Testis (tissue), 3 donors: ENCODE data around the gene NAB2. TPM values are rescaled to one million over a fixed set of nuclear protein-coding genes. Genes with fewer than 3 reads are reported as not detected.

Experiments used
- DNase-seq: peaks from one replicate; pipeline ENCODE4 v3.0.0-alpha.2; 2019
- H3K27ac ChIP-seq, 2 donors: fragments of 200-600 bp; sonication (generic); one replicate each; pipeline ENCODE4 v1.5.1; 2019
- H3K27me3 ChIP-seq: fragments of 200-600 bp; sonication (generic); one replicate; pipeline ENCODE4 v1.5.1; 2019
- H3K36me3 ChIP-seq: fragments of 200-600 bp; sonication (generic); one replicate; pipeline ENCODE4 v1.5.1; 2017; ENCODE audit warnings: low read depth; ENCODE audit errors: missing control alignments
- H3K4me1 ChIP-seq: fragments of 200-600 bp; sonication (generic); one replicate; pipeline ENCODE4 v1.5.1; 2019
- H3K4me3 ChIP-seq, 2 donors: fragments of 200-600 bp; sonication (generic); one replicate each; pipeline ENCODE4 v1.5.1; 2017 to 2019
- H3K9me3 ChIP-seq: fragments of 200-600 bp; sonication (generic); one replicate; pipeline ENCODE4 v1.5.1; 2017
- POLR2A ChIP-seq: fragments of 450-650 bp; IDR thresholded peaks from one replicate; pipeline ENCODE4 v1.6.1; 2017; ENCODE audit warnings: antibody characterized with exemption, mild to moderate bottlenecking, moderate library complexity
- WGBS, 2 donors: methylation state at CpG; one replicate each; pipeline ENCODE4 v1.1.5; 2018; 5-methylcytosine and 5-hydroxymethylcytosine counted together
- intact Hi-C: fragments of 100-400 bp; cut with DNase I; formaldehyde crosslinking; loops from one replicate; pipeline ENCODE4 v1.15.1; 2023; ENCODE audit warnings: low total_unique reads
- polyA plus RNA-seq: library from polyadenylated mRNA; stranded (reverse); fragments of 350-450 nt; fragmentation: Illumina TruSeq; extraction: RNeasy Lipid Tissue Mini Kit (QIAGEN cat#74804); gene quantifications from one replicate; pipeline ENCODE4 v1.2.3, GENCODE V29; 2014; ENCODE audit warnings: low read depth, low replicate concordance; ENCODE audit not compliant: insufficient read depth
- total RNA-seq, 2 donors: library from RNA; depleted of rRNA; stranded (reverse); fragments of >200 nt; gene quantifications; one replicate each; pipeline ENCODE4 v1.2.3, GENCODE V29; 2016
- TF ChIP-seq, protein P1 (sequence below), 3 experiments: fragments of 450-650 bp in 2 of 3; fragments of 200-600 bp in 1 of 3; sonication (generic) in 1 of 3; IDR thresholded peaks; one replicate each; pipeline ENCODE4 v1.5.1; 2016 to 2019; ENCODE audit warnings: antibody characterized with exemption in 3 of 3, mild to moderate bottlenecking in 2 of 3, moderate library complexity in 1 of 3

The NAB2 gene
- total and polyA plus RNA-seq, 3 donors from 2014 or later, result 31.4 to 59.5 (median 45.7) TPM

DNA sequence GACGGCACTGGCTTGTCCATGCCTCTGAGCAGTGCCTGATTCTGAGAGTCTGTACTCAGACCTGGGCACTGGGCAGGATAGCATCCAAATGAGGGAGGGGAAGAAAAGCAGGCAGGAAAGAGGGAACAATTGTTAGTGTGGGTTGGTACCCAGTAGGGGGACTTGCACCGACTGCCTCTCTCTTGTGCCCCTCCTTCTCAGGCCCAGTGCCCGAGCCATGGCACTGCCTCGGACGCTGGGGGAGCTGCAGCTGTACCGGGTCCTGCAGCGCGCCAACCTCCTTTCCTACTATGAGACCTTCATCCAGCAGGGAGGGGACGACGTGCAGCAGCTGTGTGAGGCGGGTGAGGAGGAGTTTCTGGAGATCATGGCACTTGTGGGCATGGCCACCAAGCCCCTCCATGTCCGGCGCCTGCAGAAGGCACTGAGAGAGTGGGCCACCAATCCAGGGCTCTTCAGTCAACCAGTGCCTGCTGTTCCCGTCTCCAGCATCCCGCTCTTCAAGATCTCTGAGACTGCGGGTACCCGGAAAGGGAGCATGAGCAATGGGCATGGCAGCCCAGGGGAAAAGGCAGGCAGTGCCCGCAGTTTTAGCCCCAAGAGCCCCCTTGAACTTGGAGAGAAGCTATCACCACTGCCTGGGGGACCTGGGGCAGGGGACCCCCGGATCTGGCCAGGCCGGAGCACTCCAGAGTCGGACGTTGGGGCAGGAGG is 2.2 kb downstream of the NAB2 start:
- H3K27me3 ChIP-seq, result no peaks in the 10 kb centered on the region
- 48 to 55% methylated on average over 17 to 22 of the region's 22 CpGs for WGBS, 2 donors
- intact Hi-C loops, result no loop called here
- no peaks in the 10 kb centered on the region for H3K9me3 ChIP-seq
- no peaks in the 10 kb centered on the region for H3K36me3 ChIP-seq
- DNase-seq, result peak; percentile 48
- peaks cover 44% of the 10 kb centered on the region for H3K4me1 ChIP-seq
- no peak overlapping the region for H3K4me3 ChIP-seq
- peak overlapping the region in 1 of 2 donors; percentile 100 for H3K27ac ChIP-seq
- no peak for TF ChIP-seq POLR2A
- TF ChIP-seq, protein P1, sequence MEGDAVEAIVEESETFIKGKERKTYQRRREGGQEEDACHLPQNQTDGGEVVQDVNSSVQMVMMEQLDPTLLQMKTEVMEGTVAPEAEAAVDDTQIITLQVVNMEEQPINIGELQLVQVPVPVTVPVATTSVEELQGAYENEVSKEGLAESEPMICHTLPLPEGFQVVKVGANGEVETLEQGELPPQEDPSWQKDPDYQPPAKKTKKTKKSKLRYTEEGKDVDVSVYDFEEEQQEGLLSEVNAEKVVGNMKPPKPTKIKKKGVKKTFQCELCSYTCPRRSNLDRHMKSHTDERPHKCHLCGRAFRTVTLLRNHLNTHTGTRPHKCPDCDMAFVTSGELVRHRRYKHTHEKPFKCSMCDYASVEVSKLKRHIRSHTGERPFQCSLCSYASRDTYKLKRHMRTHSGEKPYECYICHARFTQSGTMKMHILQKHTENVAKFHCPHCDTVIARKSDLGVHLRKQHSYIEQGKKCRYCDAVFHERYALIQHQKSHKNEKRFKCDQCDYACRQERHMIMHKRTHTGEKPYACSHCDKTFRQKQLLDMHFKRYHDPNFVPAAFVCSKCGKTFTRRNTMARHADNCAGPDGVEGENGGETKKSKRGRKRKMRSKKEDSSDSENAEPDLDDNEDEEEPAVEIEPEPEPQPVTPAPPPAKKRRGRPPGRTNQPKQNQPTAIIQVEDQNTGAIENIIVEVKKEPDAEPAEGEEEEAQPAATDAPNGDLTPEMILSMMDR (IDR thresholded peaks at IDR 0.05), result no peak

DNA sequence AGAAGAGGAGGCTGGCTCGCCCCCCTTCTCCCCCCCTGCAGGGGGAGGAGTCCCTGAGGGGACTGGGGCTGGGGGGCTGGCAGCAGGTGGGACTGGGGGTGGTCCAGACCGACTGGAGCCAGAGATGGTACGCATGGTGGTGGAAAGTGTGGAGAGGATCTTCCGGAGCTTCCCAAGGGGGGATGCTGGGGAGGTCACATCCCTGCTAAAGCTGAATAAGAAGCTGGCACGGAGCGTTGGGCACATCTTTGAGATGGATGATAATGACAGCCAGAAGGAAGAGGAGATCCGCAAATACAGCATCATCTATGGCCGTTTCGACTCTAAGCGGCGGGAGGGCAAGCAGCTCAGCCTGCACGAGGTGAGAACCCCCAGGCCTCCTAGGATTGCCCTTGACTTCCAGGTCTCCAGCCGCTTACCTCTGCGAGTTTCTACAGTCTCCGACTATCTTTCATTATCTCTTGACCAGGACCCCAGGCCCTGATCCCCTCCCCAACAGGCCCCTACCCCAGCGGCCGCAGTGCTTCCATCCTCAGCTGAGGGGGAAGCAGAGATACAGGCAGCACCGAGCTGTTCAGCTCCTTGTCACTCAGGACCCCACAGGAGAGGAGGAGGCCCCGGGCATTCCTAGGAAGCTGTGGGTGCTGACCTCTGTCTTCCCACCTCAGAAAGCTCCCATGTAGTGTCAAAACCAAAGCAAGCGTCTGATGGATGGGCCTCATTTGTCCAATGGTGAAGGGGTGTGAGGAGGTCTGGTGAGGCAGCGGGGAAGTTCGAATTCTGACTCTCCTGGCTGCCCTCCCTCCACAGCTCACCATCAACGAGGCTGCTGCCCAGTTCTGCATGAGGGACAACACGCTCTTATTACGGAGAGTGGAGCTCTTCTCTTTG is 3.0 kb downstream of the NAB2 start:
- TF ChIP-seq, protein P1 (IDR thresholded peaks at IDR 0.05), result no peak
- TF ChIP-seq POLR2A, result no peak
- Histone ChIP-seq H3K36me3 (no peaks in the 10 kb centered on the region), H3K27ac (peak overlapping the region; percentile 55 to 100), H3K9me3 (no peaks in the 10 kb centered on the region), H3K27me3 (no peaks in the 10 kb centered on the region), H3K4me3 (no peak overlapping the region), H3K4me1 (peaks cover 38% of the 10 kb centered on the region)
- WGBS, 2 donors, result 72 to 73% methylated on average over 21 to 25 of the region's 25 CpGs
- intact Hi-C loops, result no loop called here
- no peak for DNase-seq

DNA sequence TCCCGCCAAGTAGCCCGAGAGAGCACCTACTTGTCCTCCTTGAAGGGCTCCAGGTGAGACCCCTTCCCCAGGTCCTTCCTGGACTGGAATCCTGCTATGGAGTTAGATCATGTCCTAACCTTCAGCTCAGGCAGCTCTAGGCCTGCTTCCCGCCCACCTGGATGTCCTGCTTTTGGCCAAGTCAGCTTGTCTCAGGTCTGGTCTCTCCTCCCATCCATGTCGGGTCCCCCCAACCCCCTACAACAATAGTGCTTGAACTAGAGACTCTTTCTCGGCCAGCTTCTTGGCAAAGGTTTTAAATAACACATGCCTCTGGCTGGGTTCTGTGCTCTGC is 3.6 kb downstream of the NAB2 start:
- DNase-seq, result no peak
- H3K27ac ChIP-seq, result peak overlapping the region; percentile 55 to 100

DNA sequence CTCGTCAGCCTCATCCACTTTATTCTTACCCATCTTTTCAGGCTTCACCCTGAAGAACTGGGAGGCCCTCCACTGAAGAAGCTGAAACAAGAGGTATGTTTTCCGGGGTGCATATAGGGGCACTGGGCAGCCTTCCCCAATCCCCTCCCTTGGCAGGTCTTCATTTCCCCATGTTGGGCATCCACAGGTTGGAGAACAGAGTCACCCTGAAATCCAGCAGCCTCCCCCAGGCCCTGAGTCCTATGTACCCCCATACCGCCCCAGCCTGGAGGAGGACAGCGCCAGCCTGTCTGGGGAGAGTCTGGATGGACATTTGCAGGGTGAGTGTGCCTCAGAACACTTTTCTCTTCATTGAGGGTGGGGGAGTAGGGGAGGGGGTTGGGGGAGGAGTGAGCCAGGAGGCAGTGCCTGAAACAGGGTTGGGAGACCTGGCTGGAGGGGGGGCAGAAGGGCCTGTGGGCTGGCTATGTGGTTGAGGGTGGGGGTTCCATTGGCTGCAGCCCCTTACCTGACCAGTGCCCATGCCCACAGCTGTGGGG is 4.0 kb downstream of the NAB2 start:
- no peak overlapping the region for H3K4me3 ChIP-seq
- WGBS, 2 donors, result 80 to 81% methylated on average over 4 of the region's 4 CpGs
- TF ChIP-seq POLR2A, result no peak
- TF ChIP-seq, protein P1 (IDR thresholded peaks at IDR 0.05), result no peak
- intact Hi-C loops, result no loop called here
- H3K27me3 ChIP-seq, result no peaks in the 10 kb centered on the region
- H3K4me1 ChIP-seq, result peaks cover 38% of the 10 kb centered on the region
- no peaks in the 10 kb centered on the region for H3K36me3 ChIP-seq
- H3K9me3 ChIP-seq, result no peaks in the 10 kb centered on the region
- H3K27ac ChIP-seq, result peak overlapping the region; percentile 55 to 100
- DNase-seq, result no peak

More for the DNA sequence above, 3.6 kb downstream of the NAB2 start:
- Histone ChIP-seq H3K4me3 (no peak overlapping the region), H3K9me3 (no peaks in the 10 kb centered on the region), H3K4me1 (peaks cover 38% of the 10 kb centered on the region), H3K27me3 (no peaks in the 10 kb centered on the region), H3K36me3 (no peaks in the 10 kb centered on the region)
- WGBS, 2 donors, result 78 to 79% methylated on average over 4 to 5 of the region's 5 CpGs
- intact Hi-C loops, result no loop called here
- TF ChIP-seq, protein P1 (IDR thresholded peaks at IDR 0.05), result no peak
- TF ChIP-seq POLR2A, result no peak
